Bronchial epithelial cell (primary cell): ENCODE results near the gene PRKAB1. TPM values are rescaled to one million over a fixed set of nuclear protein-coding genes. Genes with fewer than 3 reads are reported as not detected.

Experiments used
- DNase-seq: peaks from one replicate; pipeline ENCODE4 v3.0.0-alpha.2; 2010; ENCODE audit warnings: low read depth
- FAIRE-seq: peaks from 2 replicates; lab custom pipeline; 2011; peaks lifted over from hg19 to GRCh38; lab: Jason Lieb, UNC
- H3K27me3 ChIP-seq: 2 replicates; pipeline ENCODE4 v1.5.1; 2011; ENCODE audit warnings: low read length; ENCODE audit not compliant: control insufficient read depth, insufficient read depth
- H3K36me3 ChIP-seq: 2 replicates; pipeline ENCODE4 v1.5.1; 2011; ENCODE audit warnings: low read length; ENCODE audit not compliant: control insufficient read depth, insufficient read depth
- H3K4me3 ChIP-seq: 2 replicates; pipeline ENCODE4 v1.5.1; 2011; ENCODE audit warnings: mild to moderate bottlenecking, low read depth, low read length, control low read depth
- CTCF ChIP-seq: IDR thresholded peaks from 2 replicates; pipeline ENCODE4 v1.5.1; 2011; ENCODE audit warnings: mild to moderate bottlenecking, moderate library complexity, low read length, control low read depth, inconsistent platforms; ENCODE audit not compliant: insufficient read depth, severe bottlenecking
- total RNA-seq: library from RNA; depleted of rRNA; stranded (reverse); fragments of >200 nt; gene quantifications from 2 replicates; pipeline ENCODE4 v1.2.1, GENCODE V29; 2014

Gene PRKAB1
- total RNA-seq, 1 donor from 2014 or later, result 19.5 TPM

GRCh38 chr12:119693511-119693910, 25.6 kb downstream of the PRKAB1 start:
- Histone ChIP-seq H3K4me3 (no peak overlapping the region), H3K36me3 (no peaks in the 10 kb centered on the region), H3K27me3 (no peaks in the 10 kb centered on the region)
- no peak for DNase-seq
- no peak for FAIRE-seq
- TF ChIP-seq CTCF, result no peak

GRCh38 chr12:119694111-119694510, 26.2 kb downstream of the PRKAB1 start:
- DNase-seq, result no peak
- H3K27me3 ChIP-seq, result no peaks in the 10 kb centered on the region
- no peak overlapping the region for H3K4me3 ChIP-seq
- no peaks in the 10 kb centered on the region for H3K36me3 ChIP-seq
- no peak for TF ChIP-seq CTCF
- FAIRE-seq, result no peak

- Histone ChIP-seq H3K27me3 (no peaks in the 10 kb centered on the region), H3K36me3 (no peaks in the 10 kb centered on the region), H3K4me3 (no peak overlapping the region)
- FAIRE-seq, result no peak
- peak; percentile 81 for TF ChIP-seq CTCF
- no peak for DNase-seq
These were observed 27.1 kb downstream of the PRKAB1 start for GRCh38 chr12:119695034-119695433.

GRCh38 chr12:119696943-119697342, 29.0 kb downstream of the PRKAB1 start:
- FAIRE-seq (no peak), DNase-seq (no peak)
- no peak for TF ChIP-seq CTCF
- no peaks in the 10 kb centered on the region for H3K27me3 ChIP-seq
- H3K4me3 ChIP-seq, result no peak overlapping the region
- peaks cover 1% of the 10 kb centered on the region for H3K36me3 ChIP-seq

- FAIRE-seq, result no peak
- H3K36me3 ChIP-seq, result peaks cover 1% of the 10 kb centered on the region
- TF ChIP-seq CTCF, result no peak
- H3K27me3 ChIP-seq, result no peaks in the 10 kb centered on the region
- no peak overlapping the region for H3K4me3 ChIP-seq
- DNase-seq, result no peak
These were observed 31.3 kb downstream of the PRKAB1 start for GRCh38 chr12:119699199-119699760.

- FAIRE-seq (no peak), DNase-seq (no peak)
- no peaks in the 10 kb centered on the region for H3K27me3 ChIP-seq
- H3K36me3 ChIP-seq, result peaks cover 1% of the 10 kb centered on the region
- no peak for TF ChIP-seq CTCF
- H3K4me3 ChIP-seq, result no peak overlapping the region
These were observed 32.1 kb downstream of the PRKAB1 start for GRCh38 chr12:119700078-119700477.
